ENCODE results near the gene CUEDC2.

Gene CUEDC2

GRCh38 chr10:102452672-102453340 lies 20.4 kb upstream of the CUEDC2 start:
- Histone ChIP-seq H3K27ac (ENCODE audit: low read depth, low read length) (peak overlapping the region; percentile 58), H3K4ac (ENCODE audit: low read depth, low read length) (no peak overlapping the region), H3K27me3 (ENCODE audit: insufficient read depth, low read length) (no peaks in the 10 kb centered on the region), H3K79me1 (ENCODE audit: low read length) (peaks cover 26% of the 10 kb centered on the region), H3K9ac (ENCODE audit: low read length) (no peak overlapping the region), H2BK5ac (ENCODE audit: low read depth, low read length, poor library complexity) (no peak overlapping the region), H4K8ac (ENCODE audit: low read depth, low read length) (no peak overlapping the region), H3K79me2 (ENCODE audit: control insufficient read depth, insufficient read depth, low read length, poor library complexity) (peaks cover 11% of the 10 kb centered on the region), H3K4me1 (ENCODE audit: control insufficient read depth in 1 of 2, insufficient read depth in 2 of 2, low read length in 2 of 2) (peaks cover 9 to 16% of the 10 kb centered on the region in 2 experiments), H3K23ac (ENCODE audit: low read length) (no peak overlapping the region), H3K4me3 (ENCODE audit: low read depth, low read length) (no peak overlapping the region), H3K14ac (ENCODE audit: low read length) (no peak overlapping the region), H4K12ac (ENCODE audit: low read depth, low read length) (no peak overlapping the region), H2AFZ (ENCODE audit: insufficient read depth, low read length, poor library complexity) (no peak overlapping the region), H3K4me2 (ENCODE audit: low read length) (no peak overlapping the region), H3K18ac (ENCODE audit: low read length) (no peak overlapping the region), H4K91ac (ENCODE audit: low read depth, low read length) (peak overlapping the region; percentile 2), H3K36me3 (ENCODE audit: control insufficient read depth in 1 of 2, insufficient read depth in 2 of 2, low read length in 2 of 2) (peaks cover 5 to 6% of the 10 kb centered on the region in 2 experiments), H3K9me3 (ENCODE audit: insufficient read depth, low read depth, low read length) (no peaks in the 10 kb centered on the region), H2BK12ac (ENCODE audit: low read length) (no peak overlapping the region), H2AK5ac (ENCODE audit: low read length) (no peak overlapping the region), H2BK120ac (ENCODE audit: insufficient read depth, low read length, poor library complexity) (no peak overlapping the region)
- DNase-seq, result peak; percentile 83 to 86
- WGBS (ENCODE audit: extremely low coverage, insufficient coverage, insufficient read length), result no CpG with 5 or more reads among the region's 3 CpGs

GRCh38 chr10:102451105-102451969 lies 19.0 kb upstream of the CUEDC2 start, which contains the start of gene C10orf95:
TSS of gene C10orf95 (minus strand) at chr10:102451543. CDS start at chr10:102451093, 450 bp downstream.
- Histone ChIP-seq H3K14ac (ENCODE audit: low read length) (peak within 1 kb of the TSS; percentile 89), H3K9ac (ENCODE audit: low read length) (peak within 1 kb of the TSS; percentile 92)
- WGBS (ENCODE audit: extremely low coverage, insufficient coverage, insufficient read length), result no CpG with 5 or more reads among the region's 28 CpGs

GRCh38 chr10:102450374-102451104 lies 18.2 kb upstream of the CUEDC2 start:
- WGBS (ENCODE audit: extremely low coverage, insufficient coverage, insufficient read length), result no CpG with 5 or more reads among the region's 104 CpGs
- peak overlapping the region; percentile 79 for H2BK120ac ChIP-seq (ENCODE audit: insufficient read depth, low read length, poor library complexity)
- peaks cover 7 to 16% of the 10 kb centered on the region in 2 experiments for H3K4me1 ChIP-seq (ENCODE audit: control insufficient read depth in 1 of 2, insufficient read depth in 2 of 2, low read length in 2 of 2)
- H3K14ac ChIP-seq (ENCODE audit: low read length), result peak overlapping the region; percentile 89
- H2AFZ ChIP-seq (ENCODE audit: insufficient read depth, low read length, poor library complexity), result peak overlapping the region; percentile 61
- H4K91ac ChIP-seq (ENCODE audit: low read depth, low read length), result peak overlapping the region; percentile 88
- H3K4me2 ChIP-seq (ENCODE audit: low read length), result peak overlapping the region; percentile 93
- H3K4ac ChIP-seq (ENCODE audit: low read depth, low read length), result peak overlapping the region; percentile 89
- H3K36me3 ChIP-seq (ENCODE audit: control insufficient read depth in 1 of 2, insufficient read depth in 2 of 2, low read length in 2 of 2), result peaks cover 4 to 5% of the 10 kb centered on the region in 2 experiments
- no peaks in the 10 kb centered on the region for H3K27me3 ChIP-seq (ENCODE audit: insufficient read depth, low read length)
- peak overlapping the region; percentile 79 for H3K4me3 ChIP-seq (ENCODE audit: low read depth, low read length)
- no peak overlapping the region for H3K23ac ChIP-seq (ENCODE audit: low read length)
- H4K12ac ChIP-seq (ENCODE audit: low read depth, low read length), result peak overlapping the region; percentile 93
- no peak overlapping the region for H2BK12ac ChIP-seq (ENCODE audit: low read length)
- peak overlapping the region; percentile 88 for H4K8ac ChIP-seq (ENCODE audit: low read depth, low read length)
- H3K79me2 ChIP-seq (ENCODE audit: control insufficient read depth, insufficient read depth, low read length, poor library complexity), result peaks cover 11% of the 10 kb centered on the region
- peak overlapping the region; percentile 70 for H2BK5ac ChIP-seq (ENCODE audit: low read depth, low read length, poor library complexity)
- H3K27ac ChIP-seq (ENCODE audit: low read depth, low read length), result peak overlapping the region; percentile 60
- peak overlapping the region; percentile 16 for H2AK5ac ChIP-seq (ENCODE audit: low read length)
- peaks cover 24% of the 10 kb centered on the region for H3K79me1 ChIP-seq (ENCODE audit: low read length)
- H3K9me3 ChIP-seq (ENCODE audit: insufficient read depth, low read depth, low read length), result no peaks in the 10 kb centered on the region
- peak overlapping the region; percentile 87 for H3K18ac ChIP-seq (ENCODE audit: low read length)
- peak; percentile 88 to 91 for DNase-seq
- peak overlapping the region; percentile 92 for H3K9ac ChIP-seq (ENCODE audit: low read length)

More at GRCh38 chr10:102451105-102451969, 19.0 kb upstream of the CUEDC2 start, which contains the start of gene C10orf95:
- H3K4me2 ChIP-seq (ENCODE audit: low read length), result peak within 1 kb of the TSS; percentile 93
- H3K79me2 ChIP-seq (ENCODE audit: control insufficient read depth, insufficient read depth, low read length, poor library complexity), result peaks cover 11% of the 10 kb centered on the region
- peak within 1 kb of the TSS; percentile 88 for H4K91ac ChIP-seq (ENCODE audit: low read depth, low read length)
- H3K4ac ChIP-seq (ENCODE audit: low read depth, low read length), result peak within 1 kb of the TSS; percentile 89
- H3K18ac ChIP-seq (ENCODE audit: low read length), result peak within 1 kb of the TSS; percentile 87
- H3K4me3 ChIP-seq (ENCODE audit: low read depth, low read length), result peak within 1 kb of the TSS; percentile 79
- H2AFZ ChIP-seq (ENCODE audit: insufficient read depth, low read length, poor library complexity), result peak within 1 kb of the TSS; percentile 61
- peak within 1 kb of the TSS; percentile 43 for H2BK5ac ChIP-seq (ENCODE audit: low read depth, low read length, poor library complexity)
- peaks cover 9 to 16% of the 10 kb centered on the region in 2 experiments for H3K4me1 ChIP-seq (ENCODE audit: control insufficient read depth in 1 of 2, insufficient read depth in 2 of 2, low read length in 2 of 2)
- peak within 1 kb of the TSS; percentile 93 for H4K12ac ChIP-seq (ENCODE audit: low read depth, low read length)
- no peaks in the 10 kb centered on the region for H3K27me3 ChIP-seq (ENCODE audit: insufficient read depth, low read length)
- H3K36me3 ChIP-seq (ENCODE audit: control insufficient read depth in 1 of 2, insufficient read depth in 2 of 2, low read length in 2 of 2), result peaks cover 5 to 6% of the 10 kb centered on the region in 2 experiments
- H3K23ac ChIP-seq (ENCODE audit: low read length), result no peak within 1 kb of the TSS
- no peak within 1 kb of the TSS for H2BK12ac ChIP-seq (ENCODE audit: low read length)
- H2AK5ac ChIP-seq (ENCODE audit: low read length), result peak within 1 kb of the TSS; percentile 1
- peak within 1 kb of the TSS; percentile 79 for H2BK120ac ChIP-seq (ENCODE audit: insufficient read depth, low read length, poor library complexity)
- no peaks in the 10 kb centered on the region for H3K9me3 ChIP-seq (ENCODE audit: insufficient read depth, low read depth, low read length)
- H4K8ac ChIP-seq (ENCODE audit: low read depth, low read length), result peak within 1 kb of the TSS; percentile 88
- DNase-seq, result peak; percentile 65 to 74
- H3K79me1 ChIP-seq (ENCODE audit: low read length), result peaks cover 26% of the 10 kb centered on the region
- H3K27ac ChIP-seq (ENCODE audit: low read depth, low read length), result peak within 1 kb of the TSS; percentile 60

DNA sequence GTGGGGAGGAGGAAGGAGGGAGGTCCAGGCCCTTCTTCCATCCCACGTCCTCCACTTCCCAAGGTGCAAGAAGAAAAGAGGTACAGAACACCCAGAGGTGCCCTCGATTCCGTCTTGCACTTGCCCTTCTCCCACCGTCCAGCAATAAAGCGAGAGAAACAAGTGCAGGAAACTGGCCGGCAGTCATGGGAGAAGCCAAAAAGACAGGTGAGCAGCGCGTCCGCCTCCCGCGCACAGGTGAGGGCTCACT lies 17.7 kb upstream of the CUEDC2 start:
- H3K79me2 ChIP-seq (ENCODE audit: control insufficient read depth, insufficient read depth, low read length, poor library complexity), result peaks cover 11% of the 10 kb centered on the region
- no peak for DNase-seq
- peak overlapping the region; percentile 79 for H3K4me3 ChIP-seq (ENCODE audit: low read depth, low read length)
- peak overlapping the region; percentile 87 for H3K14ac ChIP-seq (ENCODE audit: low read length)
- peak overlapping the region; percentile 93 for H3K4me2 ChIP-seq (ENCODE audit: low read length)
- peak overlapping the region; percentile 61 for H2AFZ ChIP-seq (ENCODE audit: insufficient read depth, low read length, poor library complexity)
- H4K91ac ChIP-seq (ENCODE audit: low read depth, low read length), result peak overlapping the region; percentile 88
- H3K4me1 ChIP-seq (ENCODE audit: control insufficient read depth in 1 of 2, insufficient read depth in 2 of 2, low read length in 2 of 2), result peaks cover 7 to 16% of the 10 kb centered on the region in 2 experiments
- no peak overlapping the region for H2BK12ac ChIP-seq (ENCODE audit: low read length)
- peak overlapping the region; percentile 91 for H3K9ac ChIP-seq (ENCODE audit: low read length)
- peaks cover 22% of the 10 kb centered on the region for H3K79me1 ChIP-seq (ENCODE audit: low read length)
- H3K27ac ChIP-seq (ENCODE audit: low read depth, low read length), result peak overlapping the region; percentile 60
- H3K27me3 ChIP-seq (ENCODE audit: insufficient read depth, low read length), result no peaks in the 10 kb centered on the region
- peak overlapping the region; percentile 88 for H4K8ac ChIP-seq (ENCODE audit: low read depth, low read length)
- peak overlapping the region; percentile 9 for H3K4ac ChIP-seq (ENCODE audit: low read depth, low read length)
- no CpG with 5 or more reads among the region's 11 CpGs for WGBS (ENCODE audit: extremely low coverage, insufficient coverage, insufficient read length)
- H3K18ac ChIP-seq (ENCODE audit: low read length), result peak overlapping the region; percentile 48
- H3K36me3 ChIP-seq (ENCODE audit: control insufficient read depth in 1 of 2, insufficient read depth in 2 of 2, low read length in 2 of 2), result peaks cover 2 to 3% of the 10 kb centered on the region in 2 experiments
- H2BK120ac ChIP-seq (ENCODE audit: insufficient read depth, low read length, poor library complexity), result peak overlapping the region; percentile 35
- no peak overlapping the region for H3K23ac ChIP-seq (ENCODE audit: low read length)
- H2AK5ac ChIP-seq (ENCODE audit: low read length), result peak overlapping the region; percentile 16
- H2BK5ac ChIP-seq (ENCODE audit: low read depth, low read length, poor library complexity), result peak overlapping the region; percentile 70
- H3K9me3 ChIP-seq (ENCODE audit: insufficient read depth, low read depth, low read length), result no peaks in the 10 kb centered on the region
- H4K12ac ChIP-seq (ENCODE audit: low read depth, low read length), result peak overlapping the region; percentile 40

All from trophoblast cell (in vitro differentiated cells and primary cell).